ENCODE measurements around the gene CPEB3.

DNA sequence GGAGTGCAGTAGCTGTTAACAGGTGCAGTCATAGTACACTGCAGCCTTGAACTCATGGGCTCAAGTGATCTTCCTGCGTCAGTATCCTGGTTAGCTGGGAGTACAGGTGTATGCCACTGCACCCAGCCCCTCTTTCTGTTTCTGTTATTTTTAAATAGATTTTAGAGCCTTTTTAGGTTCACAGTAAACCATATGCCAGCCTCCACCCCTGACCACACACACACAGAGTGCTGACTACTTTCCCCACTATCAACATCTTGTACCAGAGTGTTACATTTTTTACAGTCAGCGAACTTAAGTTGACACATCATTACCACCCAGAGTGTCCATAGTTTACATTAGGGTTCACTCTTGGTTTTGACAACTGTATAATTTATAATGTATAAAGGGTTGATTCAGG is 32.2 kb upstream of the CPEB3 start:
- TF ChIP-seq, protein P1, sequence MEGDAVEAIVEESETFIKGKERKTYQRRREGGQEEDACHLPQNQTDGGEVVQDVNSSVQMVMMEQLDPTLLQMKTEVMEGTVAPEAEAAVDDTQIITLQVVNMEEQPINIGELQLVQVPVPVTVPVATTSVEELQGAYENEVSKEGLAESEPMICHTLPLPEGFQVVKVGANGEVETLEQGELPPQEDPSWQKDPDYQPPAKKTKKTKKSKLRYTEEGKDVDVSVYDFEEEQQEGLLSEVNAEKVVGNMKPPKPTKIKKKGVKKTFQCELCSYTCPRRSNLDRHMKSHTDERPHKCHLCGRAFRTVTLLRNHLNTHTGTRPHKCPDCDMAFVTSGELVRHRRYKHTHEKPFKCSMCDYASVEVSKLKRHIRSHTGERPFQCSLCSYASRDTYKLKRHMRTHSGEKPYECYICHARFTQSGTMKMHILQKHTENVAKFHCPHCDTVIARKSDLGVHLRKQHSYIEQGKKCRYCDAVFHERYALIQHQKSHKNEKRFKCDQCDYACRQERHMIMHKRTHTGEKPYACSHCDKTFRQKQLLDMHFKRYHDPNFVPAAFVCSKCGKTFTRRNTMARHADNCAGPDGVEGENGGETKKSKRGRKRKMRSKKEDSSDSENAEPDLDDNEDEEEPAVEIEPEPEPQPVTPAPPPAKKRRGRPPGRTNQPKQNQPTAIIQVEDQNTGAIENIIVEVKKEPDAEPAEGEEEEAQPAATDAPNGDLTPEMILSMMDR (conservative IDR thresholded peaks at IDR 0.05 in 1 of 2, IDR thresholded peaks at IDR 0.05 in 1 of 2; ENCODE audit: low read depth in 1 of 2, low read length in 2 of 2), result no peak
- TF ChIP-seq EZH2 (IDR thresholded peaks at IDR 0.05; ENCODE audit: low read length, missing control alignments), result no peak
